ENCODE data around the gene TXNL4A.
"Not testable (repeated sequence)": the region's sequence is repeated elsewhere in the genome, so short reads cannot be mapped to it uniquely, and the experiment has no call there.

Gene TXNL4A

DNA sequence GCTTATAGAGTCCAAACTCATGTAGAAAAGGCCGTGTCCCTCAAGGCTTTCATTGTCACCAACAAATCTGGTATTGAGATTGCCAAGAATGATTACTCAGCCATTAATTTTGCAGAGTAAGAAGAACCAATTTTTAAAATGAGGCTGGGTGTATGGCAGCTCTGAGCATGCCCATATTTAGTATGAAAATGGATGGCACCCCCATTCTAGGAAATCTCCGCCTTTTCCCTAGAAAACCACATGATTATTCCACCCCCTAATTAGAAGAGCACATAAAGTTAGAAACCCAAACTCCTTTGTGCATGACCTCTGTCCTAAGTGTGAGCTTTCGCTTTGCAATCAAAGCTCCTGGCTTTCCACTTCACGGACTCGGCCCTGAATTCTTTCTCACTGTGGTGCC, 14.1 kb upstream of the TXNL4A start:
- in situ Hi-C loops (cut with MboI; ENCODE audit: low pct_unique_long_range_greater_than_20kb, low sequenced_read_pairs): no loop called here

DNA sequence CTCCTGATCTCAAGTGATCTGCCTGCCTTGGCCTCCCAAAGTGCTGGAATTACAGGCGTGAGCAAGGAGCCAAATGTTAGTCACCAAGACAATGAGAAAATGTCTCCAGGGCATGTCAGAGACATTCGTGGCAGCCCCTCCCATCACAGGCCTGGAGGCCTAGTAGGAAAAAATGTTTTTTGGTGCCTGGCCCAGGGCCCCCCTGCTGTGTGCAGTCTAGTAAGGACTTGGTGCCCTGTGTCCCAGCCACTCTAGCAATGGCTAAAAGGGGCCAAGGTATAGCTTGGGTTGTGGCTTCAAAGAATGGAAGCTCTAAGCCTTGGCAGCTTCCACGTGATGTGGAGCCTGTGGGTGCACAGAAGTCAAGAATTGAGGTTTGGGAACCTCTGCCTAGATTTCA, 12.5 kb upstream of the TXNL4A start:
- in situ Hi-C loops (cut with MboI; ENCODE audit: low pct_unique_long_range_greater_than_20kb, low sequenced_read_pairs): no loop called here
- DNase-seq: no peak

More for the DNA sequence above, 14.1 kb upstream of the TXNL4A start:
- no peak for DNase-seq

DNA sequence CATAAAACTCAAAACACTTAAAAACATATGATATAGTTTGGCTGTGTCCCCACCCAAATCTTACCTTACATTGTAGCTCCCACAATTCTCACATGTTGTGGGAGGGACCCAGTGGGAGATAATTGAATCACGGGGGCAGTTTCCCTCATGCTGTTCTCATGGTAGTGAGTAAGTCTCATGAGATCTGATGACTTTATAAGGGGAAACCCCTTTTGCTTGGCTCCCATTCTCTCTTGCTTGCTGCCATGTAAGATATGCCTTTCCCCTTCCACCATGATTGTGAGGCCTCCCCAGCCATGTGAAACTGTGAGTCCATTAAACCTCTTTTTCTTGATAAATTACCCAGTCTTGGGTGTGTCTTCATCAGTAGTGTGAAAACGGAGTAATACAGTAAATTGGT, 11.3 kb upstream of the TXNL4A start:
- in situ Hi-C loops (cut with MboI; ENCODE audit: low pct_unique_long_range_greater_than_20kb, low sequenced_read_pairs); DNase-seq: not testable (repeated sequence)

DNA sequence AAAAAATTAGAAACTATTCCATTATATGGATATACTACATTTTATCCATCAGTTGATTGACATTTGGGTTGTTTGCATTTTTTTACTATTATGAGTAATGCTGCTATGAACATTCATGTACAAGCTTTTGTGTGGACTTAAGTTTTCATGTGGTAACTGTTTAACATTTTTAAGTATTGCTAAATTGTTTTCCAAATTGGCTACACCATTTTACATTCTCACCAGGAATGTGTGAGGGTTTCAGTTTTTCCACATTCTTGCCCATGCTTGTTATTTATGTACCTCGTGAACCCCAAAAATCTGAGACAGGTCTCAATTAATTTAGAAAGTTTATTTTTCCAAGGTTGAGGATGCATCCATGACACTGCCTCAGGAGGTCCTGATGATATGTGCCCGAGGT, 3.1 kb upstream of the TXNL4A start:
- in situ Hi-C loops (cut with MboI; ENCODE audit: low pct_unique_long_range_greater_than_20kb, low sequenced_read_pairs): no loop called here

DNA sequence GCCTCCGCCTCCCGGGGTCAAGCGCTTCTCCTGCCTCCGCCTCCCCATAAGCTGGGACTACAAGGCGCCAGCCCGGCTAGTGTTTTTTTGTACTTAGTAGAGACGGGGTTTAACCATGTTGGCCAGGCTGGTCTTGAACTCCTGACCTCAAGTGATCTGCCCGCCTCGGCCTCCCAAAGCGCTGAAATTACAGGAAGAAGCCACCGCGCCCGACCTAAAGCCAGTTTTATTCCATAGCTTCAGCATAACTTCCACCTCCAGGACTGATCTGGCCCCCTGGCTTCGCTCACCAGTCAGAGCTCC, 783 bp upstream of the TXNL4A start:
- no peak for DNase-seq
- in situ Hi-C loops (cut with MboI; ENCODE audit: low pct_unique_long_range_greater_than_20kb, low sequenced_read_pairs): no loop called here

More for the DNA sequence above, 3.1 kb upstream of the TXNL4A start:
- DNase-seq: no peak

DNA sequence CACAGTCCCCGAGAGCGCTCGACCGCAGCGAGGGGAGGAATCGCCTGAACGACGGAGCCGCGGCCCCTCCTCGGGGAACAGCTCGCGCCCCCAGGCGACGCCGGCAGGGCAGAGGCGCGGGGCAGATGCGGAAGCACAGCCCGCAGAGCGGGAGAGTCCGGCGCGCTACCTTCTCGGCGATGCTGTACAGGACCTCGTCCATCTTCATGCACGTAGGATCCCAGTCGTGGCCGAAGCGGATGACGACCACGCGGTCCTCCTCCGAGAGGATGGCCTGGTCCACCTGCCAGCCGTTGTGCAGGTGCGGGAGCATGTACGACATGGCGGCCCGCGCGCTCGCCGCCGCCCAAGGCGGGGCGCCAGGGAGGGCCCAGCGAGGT, 302 bp downstream of the TXNL4A start:
- DNase-seq: peak; percentile 70

DNA sequence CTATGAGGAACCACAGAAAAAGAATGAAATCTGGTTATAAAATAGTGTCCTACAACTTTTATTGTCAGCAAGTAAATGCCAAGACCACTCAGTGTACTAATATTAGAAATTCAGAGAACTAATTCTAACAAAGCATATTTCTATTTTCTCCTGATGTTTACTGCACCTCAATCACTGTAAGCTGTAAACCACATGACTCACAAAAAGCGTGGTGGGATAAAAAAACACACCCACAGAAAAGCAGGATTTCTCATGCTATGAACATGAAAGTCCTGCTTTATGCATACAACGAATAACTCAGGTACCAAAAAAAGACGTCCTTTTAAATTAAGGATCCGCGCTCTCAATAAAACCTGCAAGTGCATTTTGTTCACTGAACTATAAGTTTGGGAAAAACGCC, 797 bp downstream of the TXNL4A start:
- no peak for DNase-seq
- in situ Hi-C loops (cut with MboI; ENCODE audit: low pct_unique_long_range_greater_than_20kb, low sequenced_read_pairs): no loop called here

More for the DNA sequence above, 302 bp downstream of the TXNL4A start:
- in situ Hi-C loops (cut with MboI; ENCODE audit: low pct_unique_long_range_greater_than_20kb, low sequenced_read_pairs): no loop called here

DNA sequence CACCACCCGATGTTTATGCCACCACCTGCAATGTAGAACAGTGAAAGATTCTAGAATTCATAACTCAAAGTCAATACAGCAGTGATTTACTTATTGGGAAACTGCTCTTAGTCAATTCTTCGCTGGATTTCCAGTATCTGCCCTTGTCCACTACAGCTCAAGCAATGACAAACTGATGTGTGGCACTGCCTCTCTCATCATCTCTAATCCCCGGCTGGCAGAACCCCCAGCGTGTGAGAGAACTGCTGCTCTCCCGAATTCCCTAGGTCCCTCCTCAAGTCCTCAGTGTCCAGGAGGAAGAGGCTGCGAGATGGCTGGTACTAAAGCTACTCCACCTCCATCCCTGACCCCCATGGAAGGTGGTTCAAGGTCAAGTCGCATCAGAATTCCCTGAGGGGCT, 1.6 kb downstream of the TXNL4A start:
- in situ Hi-C loops (cut with MboI; ENCODE audit: low pct_unique_long_range_greater_than_20kb, low sequenced_read_pairs): no loop called here
- no peak for DNase-seq

DNA sequence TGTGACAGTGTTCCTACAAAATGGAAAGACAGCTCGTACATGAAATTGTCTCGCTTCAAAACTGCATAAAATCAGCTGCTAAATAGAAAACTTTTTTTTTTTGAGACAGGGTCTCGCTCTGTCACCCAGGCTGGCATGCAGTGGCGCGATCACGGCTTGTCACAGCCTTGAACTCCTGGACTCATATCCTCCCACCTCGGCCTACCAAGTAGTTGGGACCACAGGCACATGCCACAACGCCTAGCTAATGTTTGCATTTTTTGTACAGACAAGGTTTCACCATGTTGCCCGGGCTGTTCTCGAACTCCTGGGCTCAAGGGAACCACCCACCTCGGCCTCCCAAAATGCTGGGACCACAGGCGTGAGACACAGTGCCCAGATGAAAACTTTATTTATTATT, 3.2 kb downstream of the TXNL4A start:
- no peak for DNase-seq
- in situ Hi-C loops (cut with MboI; ENCODE audit: low pct_unique_long_range_greater_than_20kb, low sequenced_read_pairs): no loop called here

DNA sequence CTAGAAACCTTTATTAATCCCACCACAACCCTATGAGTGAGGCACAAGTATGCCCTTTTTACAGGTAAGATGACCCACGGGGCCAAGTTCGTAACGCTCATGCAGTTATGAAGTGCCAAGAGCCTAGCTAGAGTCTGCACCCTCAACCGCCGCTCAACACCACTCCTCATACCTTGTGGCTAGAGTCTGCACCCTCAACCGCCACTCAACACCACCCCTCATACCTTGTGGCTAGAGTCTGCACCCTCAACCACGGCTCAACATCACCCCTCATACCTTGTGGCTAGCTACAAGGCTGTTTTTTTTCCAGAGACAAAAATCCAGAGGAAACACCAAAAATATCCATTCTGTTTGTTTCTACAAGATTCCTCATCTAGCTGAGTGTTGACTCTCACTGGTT, 4.6 kb downstream of the TXNL4A start:
- in situ Hi-C loops (cut with MboI; ENCODE audit: low pct_unique_long_range_greater_than_20kb, low sequenced_read_pairs): no loop called here
- DNase-seq: no peak

DNA sequence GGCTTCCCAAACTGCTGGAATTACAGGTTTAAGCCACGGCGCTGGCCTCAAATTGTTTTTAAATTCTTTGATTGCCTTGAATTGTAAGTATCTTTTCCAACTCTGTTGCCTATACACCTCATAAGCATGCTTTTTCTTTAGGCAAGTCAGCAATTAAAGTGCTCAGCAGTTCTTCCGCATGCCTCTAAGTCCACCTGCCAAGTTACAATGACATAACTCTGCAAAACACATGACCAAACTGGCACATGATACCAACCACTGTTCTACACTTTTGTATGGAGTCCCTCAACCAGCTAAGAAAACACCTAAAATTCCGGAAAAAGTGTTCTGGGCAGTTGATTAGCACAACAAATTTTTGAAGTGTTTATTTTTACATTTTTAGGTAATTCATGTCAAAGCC, 5.1 kb downstream of the TXNL4A start:
- in situ Hi-C loops (cut with MboI; ENCODE audit: low pct_unique_long_range_greater_than_20kb, low sequenced_read_pairs): no loop called here
- DNase-seq: no peak

DNA sequence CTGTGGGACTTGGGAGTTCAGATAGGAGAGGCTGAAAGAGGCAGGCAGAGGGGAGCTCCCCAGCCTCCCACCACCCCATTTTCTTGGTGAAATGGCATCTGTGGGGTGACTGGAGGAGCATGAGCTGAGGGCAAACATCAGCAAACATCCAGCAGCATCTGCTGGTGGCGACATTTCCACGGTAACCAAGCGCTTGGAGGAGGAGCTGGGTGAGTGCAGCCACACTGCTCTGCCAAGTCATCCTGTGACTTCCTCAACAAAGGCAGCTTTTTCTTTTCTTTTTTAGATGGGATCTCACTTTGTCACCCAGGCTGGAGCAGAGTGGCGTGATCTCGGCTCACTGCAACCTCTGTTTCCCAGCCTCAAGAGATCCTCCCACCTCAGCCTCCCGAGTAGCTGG, 5.6 kb downstream of the TXNL4A start:
- DNase-seq: peak; percentile 72
- in situ Hi-C loops (cut with MboI; ENCODE audit: low pct_unique_long_range_greater_than_20kb, low sequenced_read_pairs): no loop called here

DNA sequence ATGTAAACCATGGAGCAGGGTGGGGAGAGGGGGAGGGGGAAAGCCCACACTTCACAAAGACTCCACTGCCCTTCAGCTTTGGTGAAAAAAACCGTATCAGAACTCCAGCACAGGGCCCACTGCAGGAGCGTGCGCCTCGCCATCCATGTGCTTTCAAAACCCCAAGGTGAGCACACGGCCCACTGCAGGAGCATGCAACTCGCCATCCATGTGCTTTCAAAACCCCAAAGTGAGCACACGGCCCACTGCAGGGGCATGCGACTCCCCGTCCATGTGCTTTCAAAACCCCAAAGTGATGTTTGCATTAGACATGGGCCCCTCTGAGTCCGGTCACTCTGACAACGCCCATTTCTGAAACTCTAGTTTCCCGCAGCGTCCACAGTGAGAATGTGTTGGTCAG, 7.8 kb downstream of the TXNL4A start:
- DNase-seq: no peak
- in situ Hi-C loops (cut with MboI; ENCODE audit: low pct_unique_long_range_greater_than_20kb, low sequenced_read_pairs): no loop called here

DNA sequence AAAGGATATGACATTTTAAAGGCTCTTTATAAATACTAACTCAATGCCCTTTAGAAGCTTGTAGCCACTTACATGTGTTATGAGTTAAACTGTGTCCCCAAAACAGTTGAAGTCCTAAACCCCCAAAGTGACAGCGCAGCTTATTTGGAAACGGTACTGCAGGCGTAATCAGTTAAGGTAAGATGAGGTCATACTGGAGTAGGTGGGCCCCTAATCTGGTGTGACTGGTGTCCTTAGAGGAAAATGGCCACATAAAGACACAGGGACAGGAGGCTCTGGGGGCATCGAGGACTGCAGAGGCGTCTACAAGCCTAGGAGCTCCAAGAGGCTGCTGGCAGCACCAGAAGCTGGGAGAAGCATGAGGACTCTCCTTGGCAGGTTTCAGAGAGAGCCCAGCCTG, 8.5 kb downstream of the TXNL4A start:
- no peak for DNase-seq
- in situ Hi-C loops (cut with MboI; ENCODE audit: low pct_unique_long_range_greater_than_20kb, low sequenced_read_pairs): no loop called here

DNA sequence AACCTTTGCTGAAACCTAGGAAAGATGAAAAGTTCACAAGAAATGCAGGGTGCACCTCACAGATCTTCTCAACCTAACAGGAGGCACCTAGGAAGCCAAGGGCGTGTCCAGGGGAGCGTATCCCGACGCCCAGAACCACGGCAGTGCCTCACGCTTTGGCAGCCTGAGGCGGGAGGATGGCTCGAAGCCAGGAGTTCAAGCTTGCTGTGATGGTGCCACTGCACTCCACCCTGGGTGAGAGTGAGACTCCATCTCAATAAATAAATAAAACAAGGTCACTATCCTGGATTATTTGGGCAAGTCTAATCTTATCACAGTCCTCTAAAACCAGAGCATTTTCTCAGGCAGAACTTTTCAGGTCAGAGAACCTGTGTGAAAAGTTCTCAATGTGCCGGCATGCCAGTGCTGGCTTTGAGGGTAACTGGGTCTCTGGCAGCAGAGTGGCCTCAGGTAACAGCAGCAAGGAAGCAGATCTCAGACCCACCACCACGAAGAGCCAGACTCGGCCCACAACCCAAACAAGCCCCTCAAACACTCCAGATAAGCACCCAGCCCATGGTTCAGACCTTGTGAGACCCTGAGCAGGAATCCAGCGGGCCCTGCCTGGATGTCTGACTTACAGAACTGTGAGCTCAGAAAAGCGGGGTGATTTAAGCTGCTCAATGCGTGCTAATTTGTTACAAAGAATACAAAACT, 12.2 kb downstream of the TXNL4A start:
- DNase-seq: no peak
- in situ Hi-C loops (cut with MboI; ENCODE audit: low pct_unique_long_range_greater_than_20kb, low sequenced_read_pairs): no loop called here

DNA sequence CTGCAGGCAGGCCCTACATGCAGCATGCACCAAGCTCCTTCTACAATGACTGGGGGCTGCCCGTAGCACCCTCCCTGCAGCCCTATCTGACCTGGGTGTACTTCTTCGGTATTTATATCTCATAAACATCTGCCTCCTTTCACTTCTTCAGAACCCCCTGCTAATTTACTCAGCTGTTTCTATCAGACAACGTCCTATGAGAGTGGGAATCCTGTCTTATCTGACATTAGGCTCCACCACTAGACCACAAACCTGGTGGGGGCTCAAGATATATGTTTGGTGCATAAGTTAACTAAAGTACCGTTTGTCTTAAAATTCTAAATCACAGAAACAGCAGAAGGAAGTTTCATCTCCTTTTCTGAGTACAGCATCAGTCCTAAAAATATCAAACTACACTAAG, 13.3 kb downstream of the TXNL4A start:
- no peak for DNase-seq
- in situ Hi-C loops (cut with MboI; ENCODE audit: low pct_unique_long_range_greater_than_20kb, low sequenced_read_pairs): no loop called here

DNA sequence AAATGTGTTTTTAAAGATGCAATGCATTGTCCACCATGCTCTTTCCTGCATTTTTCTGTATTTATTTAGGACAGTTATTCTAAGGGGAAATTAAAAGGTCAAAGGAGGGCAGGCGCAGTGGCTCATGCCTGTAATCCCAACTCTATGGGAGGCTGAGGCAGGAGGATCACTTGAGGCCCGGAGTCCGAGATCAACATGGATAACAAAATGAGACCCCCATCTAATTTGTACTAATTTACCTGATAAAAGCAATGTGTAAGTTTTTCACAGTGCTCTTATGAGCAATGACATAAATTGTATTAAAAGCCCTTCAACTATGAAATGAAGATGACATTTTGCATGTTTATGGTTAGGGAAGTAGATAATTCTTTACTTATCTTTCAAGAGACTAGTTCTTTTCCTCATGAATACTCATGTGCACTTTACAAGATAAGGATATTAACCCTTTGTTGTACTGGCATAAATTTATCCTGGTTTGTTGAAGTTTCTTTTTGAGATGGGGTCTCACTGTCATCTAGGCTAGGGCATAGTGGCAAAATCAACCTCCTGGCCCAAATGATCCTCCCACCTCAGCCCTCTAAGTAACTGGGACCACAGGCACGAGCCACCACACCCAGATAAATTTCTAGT, 14.2 kb downstream of the TXNL4A start:
- in situ Hi-C loops (cut with MboI; ENCODE audit: low pct_unique_long_range_greater_than_20kb, low sequenced_read_pairs): no loop called here
- DNase-seq: no peak

DNA sequence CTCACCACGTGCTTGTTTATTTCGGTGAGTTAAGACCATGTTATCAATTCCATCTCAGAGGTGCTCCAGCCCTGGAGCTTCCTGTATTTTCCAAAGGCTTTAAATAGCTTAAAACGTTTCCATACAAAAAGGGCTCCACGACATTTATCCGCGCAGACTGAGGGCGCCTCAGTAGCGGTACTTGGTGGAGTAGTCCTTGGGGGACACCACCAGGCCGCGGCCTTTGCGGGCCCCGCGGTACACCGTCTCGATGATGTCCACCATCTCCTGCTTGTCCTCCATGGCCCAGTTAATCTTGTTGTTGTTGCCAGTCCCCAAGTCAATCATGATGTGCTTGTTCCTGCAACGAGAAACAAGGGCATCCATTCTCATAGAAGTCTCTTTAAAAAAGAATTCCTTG, 14.8 kb downstream of the TXNL4A start:
- DNase-seq: no peak
- in situ Hi-C loops (cut with MboI; ENCODE audit: low pct_unique_long_range_greater_than_20kb, low sequenced_read_pairs): no loop called here

DNA sequence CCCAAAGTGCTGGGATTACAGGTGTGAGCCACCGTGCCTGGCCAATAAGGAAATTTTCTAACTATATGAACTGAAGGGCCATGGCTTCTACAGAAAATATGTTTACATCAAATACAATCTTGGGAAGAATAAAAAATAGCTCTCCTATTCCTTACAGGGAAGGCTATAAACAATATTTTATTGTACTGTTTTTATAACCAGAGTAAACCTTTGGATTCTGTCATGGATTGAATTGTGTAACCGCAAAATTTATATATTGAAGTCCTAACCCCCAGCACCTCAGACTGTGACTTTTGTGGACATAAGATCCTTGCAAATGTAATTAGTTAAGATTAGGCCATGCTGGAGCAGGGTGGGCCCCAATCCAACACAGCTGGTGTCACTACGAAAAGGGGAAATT, 15.6 kb downstream of the TXNL4A start:
- in situ Hi-C loops (cut with MboI; ENCODE audit: low pct_unique_long_range_greater_than_20kb, low sequenced_read_pairs): no loop called here
- DNase-seq: no peak

DNA sequence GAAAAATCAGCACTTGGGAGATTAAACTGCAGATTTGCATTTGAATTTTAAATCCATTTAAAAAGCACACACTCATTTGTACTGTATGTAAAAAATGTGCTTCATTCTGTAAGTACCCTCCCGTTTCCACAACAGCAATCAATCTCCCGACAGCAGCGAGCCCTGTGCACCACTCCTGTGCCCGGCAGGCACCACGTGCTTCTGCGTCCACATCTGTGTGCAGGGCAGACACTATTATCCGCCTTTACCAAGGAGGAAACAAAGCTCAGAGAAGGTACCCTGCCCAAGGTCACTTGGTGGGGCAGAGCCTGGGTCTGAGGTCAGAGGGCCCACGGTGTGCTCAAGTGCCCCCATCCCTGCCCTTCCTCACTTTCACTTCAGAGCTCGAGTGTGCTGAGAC, 16.4 kb downstream of the TXNL4A start:
- in situ Hi-C loops (cut with MboI; ENCODE audit: low pct_unique_long_range_greater_than_20kb, low sequenced_read_pairs): no loop called here
- no peak for DNase-seq

DNA sequence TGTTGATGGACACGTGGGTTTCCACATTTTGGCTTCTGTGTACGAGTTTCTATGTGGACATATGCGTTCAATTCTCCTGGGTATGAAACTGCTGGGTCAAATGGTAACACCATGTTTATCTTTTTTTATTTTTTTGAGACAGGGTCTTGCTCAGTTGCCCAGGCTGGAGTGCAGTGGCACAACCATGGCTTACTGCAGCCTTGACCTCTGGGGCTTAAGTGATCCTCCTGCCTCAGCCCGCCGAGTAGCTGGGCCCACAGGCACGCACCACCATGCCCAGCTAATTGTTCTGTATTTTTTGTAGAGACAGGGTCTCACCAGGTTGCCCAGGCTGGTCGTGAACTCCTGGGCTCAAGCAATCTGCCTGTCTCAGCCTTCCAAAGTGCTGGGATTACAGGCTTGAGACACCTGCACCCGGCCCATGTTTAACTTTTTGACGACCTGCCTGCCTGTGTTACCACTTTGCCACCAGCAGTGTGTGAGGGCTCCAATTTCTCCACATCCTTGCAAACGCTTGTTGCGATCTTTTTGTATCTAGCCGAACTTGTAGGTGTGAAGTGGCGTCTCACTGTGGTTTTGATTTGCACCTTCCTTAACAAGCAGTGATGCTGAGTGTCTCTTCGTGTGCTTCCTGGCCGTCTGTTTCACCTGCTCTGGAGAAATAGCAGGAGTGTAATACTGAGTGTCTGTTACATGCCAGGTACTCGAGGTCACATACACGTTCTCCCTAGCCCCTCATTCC, 17.0 kb downstream of the TXNL4A start:
- no peak for DNase-seq
- in situ Hi-C loops (cut with MboI; ENCODE audit: low pct_unique_long_range_greater_than_20kb, low sequenced_read_pairs): no loop called here

Measured in KBM-7 (cell line).